ENCODE data around the gene CUBN. TPM values are rescaled to one million over a fixed set of nuclear protein-coding genes. Genes with fewer than 3 reads are reported as not detected.

Gene CUBN
- total and polyA plus RNA-seq, 12 donors: 0.41 to 9.3 (median 1.3) TPM

GRCh38 chr10:16822726-16823360 is 306.8 kb downstream of the CUBN start:
- no peak for DNase-seq
- TF ChIP-seq CTCF (IDR thresholded peaks at IDR 0.05) (no peak), POLR2A (IDR thresholded peaks at IDR 0.05) (no peak)

GRCh38 chr10:16822027-16822426 is 307.6 kb downstream of the CUBN start:
- intact Hi-C loops (cut with DNase I): loop anchor here in 1 of 2 donors (10.0 kb wide), 1 partner anchor 613 kb away; no protein-coding TSS in a partner anchor
- no peak for DNase-seq
- H3K4me3 ChIP-seq: no peak overlapping the region
- H3K27ac ChIP-seq: no peak overlapping the region
- peaks cover 0 to 3% of the 10 kb centered on the region in 2 donors for H3K4me1 ChIP-seq (replicated peaks in 1 of 2)
- no peaks in the 10 kb centered on the region for H3K27me3 ChIP-seq
- TF ChIP-seq CTCF (IDR thresholded peaks at IDR 0.05): no peak
- WGBS, 4 donors: 78 to 86% (median 83%) methylated on average over 2 of the region's 2 CpGs
- no peaks in the 10 kb centered on the region for H3K9me3 ChIP-seq (replicated peaks in 1 of 3)
- no peaks in the 10 kb centered on the region for H3K36me3 ChIP-seq (replicated peaks in 1 of 2)

More at GRCh38 chr10:16822726-16823360, 306.8 kb downstream of the CUBN start:
- Histone ChIP-seq H3K4me1 (replicated peaks in 1 of 2) (peaks cover 0 to 3% of the 10 kb centered on the region in 2 donors), H3K9me3 (replicated peaks in 1 of 3) (no peaks in the 10 kb centered on the region), H3K36me3 (replicated peaks in 1 of 2) (no peaks in the 10 kb centered on the region), H3K4me3 (no peak overlapping the region), H3K27me3 (no peaks in the 10 kb centered on the region), H3K27ac (no peak overlapping the region)
- 86 to 91% (median 89%) methylated on average over 4 of the region's 4 CpGs for WGBS, 4 donors
- intact Hi-C loops (cut with DNase I): loop anchor here in 1 of 2 donors (10.0 kb wide), 1 partner anchor 612 kb away; no protein-coding TSS in a partner anchor

- Histone ChIP-seq H3K36me3 (replicated peaks in 1 of 2) (no peaks in the 10 kb centered on the region), H3K27me3 (no peaks in the 10 kb centered on the region), H3K4me1 (replicated peaks in 1 of 2) (peaks cover 6 to 16% of the 10 kb centered on the region in 2 donors), H3K9me3 (replicated peaks in 1 of 3) (no peaks in the 10 kb centered on the region), H3K4me3 (no peak overlapping the region), H3K27ac (no peak overlapping the region)
- TF ChIP-seq POLR2A (IDR thresholded peaks at IDR 0.05) (no peak), CTCF (IDR thresholded peaks at IDR 0.05) (no peak)
- no peak for DNase-seq
- 76 to 84% (median 79%) methylated on average over 5 of the region's 5 CpGs for WGBS, 4 donors
- intact Hi-C loops (cut with DNase I): loop anchor here in 1 of 2 donors (10.0 kb wide), 1 partner anchor 614 kb away; no protein-coding TSS in a partner anchor
These were observed 309.2 kb downstream of the CUBN start for GRCh38 chr10:16820421-16820820.

- H3K9me3 ChIP-seq (replicated peaks in 1 of 3): no peaks in the 10 kb centered on the region
- H3K4me3 ChIP-seq: no peak overlapping the region
- DNase-seq: no peak
- H3K27me3 ChIP-seq: no peaks in the 10 kb centered on the region
- WGBS, 4 donors: 79 to 100% (median 84%) methylated on average over 1 of the region's 1 CpG
- no peaks in the 10 kb centered on the region for H3K36me3 ChIP-seq (replicated peaks in 1 of 2)
- no peak overlapping the region for H3K27ac ChIP-seq
- H3K4me1 ChIP-seq (replicated peaks in 1 of 2): peaks cover 6 to 19% of the 10 kb centered on the region in 2 donors
- intact Hi-C loops (cut with DNase I): loop anchor here in 1 of 2 donors (10.0 kb wide), 1 partner anchor 615 kb away; no protein-coding TSS in a partner anchor
- TF ChIP-seq CTCF (IDR thresholded peaks at IDR 0.05): no peak
- TF ChIP-seq POLR2A (IDR thresholded peaks at IDR 0.05): no peak
These were observed 309.6 kb downstream of the CUBN start for GRCh38 chr10:16820018-16820417.
